Common myeloid progenitor, CD34-positive (primary cell): Measurements from ENCODE around the gene PABPN1.

Source experiments
- CTCF ChIA-PET: fragments of 350-600 bp; sonication (Branson Sonifier 250); formaldehyde crosslinking; loops from one replicate; lab custom pipeline; 2021; ENCODE audit warnings: antibody characterized with exemption; lab: Charles Lee
- POLR2A ChIA-PET: fragments of 350-600 bp; sonication (Branson Sonifier 250); formaldehyde crosslinking; loops from one replicate; lab custom pipeline; 2021; ENCODE audit warnings: antibody characterized with exemption; lab: Charles Lee
- DNase-seq, 3 donors: peaks; one replicate each; pipeline versions ENCODE4 v3.0.0 to v3.0.0-alpha.2; 2013
- H3K27ac ChIP-seq, 2 experiments: 1 replicate in 1 of 2; 2 replicates in 1 of 2; pipeline ENCODE4 v1.7.0; 2013; ENCODE audit warnings: inconsistent platforms in 2 of 2, low read length in 2 of 2, mild to moderate bottlenecking in 2 of 2, low read depth in 1 of 2, moderate library complexity in 1 of 2; ENCODE audit not compliant: severe bottlenecking in 2 of 2, insufficient read depth in 1 of 2, poor library complexity in 1 of 2
- H3K27me3 ChIP-seq, 5 experiments: replicated peaks in 2 of 5; 1 replicate in 3 of 5; 2 replicates in 2 of 5; pipeline versions ENCODE4 v1.6.1 to v1.7.0; 2013; ENCODE audit warnings: low read length in 4 of 5, mild to moderate bottlenecking in 2 of 5, moderate library complexity in 2 of 5, inconsistent platforms in 1 of 5; ENCODE audit not compliant: insufficient read depth in 5 of 5, control insufficient read depth in 4 of 5
- H3K36me3 ChIP-seq, 4 experiments: 1 replicate in 2 of 4; 2 replicates in 2 of 4; pipeline versions ENCODE4 v1.6.1 to v1.7.0; 2013; ENCODE audit warnings: low read length in 3 of 4, control low read depth in 1 of 4, mild to moderate bottlenecking in 1 of 4; ENCODE audit not compliant: control insufficient read depth in 4 of 4, insufficient read depth in 4 of 4
- H3K4me1 ChIP-seq, 4 experiments: 1 replicate in 3 of 4; 2 replicates in 1 of 4; pipeline versions ENCODE4 v1.6.1 to v1.7.1; 2013; ENCODE audit warnings: low read length in 3 of 4, mild to moderate bottlenecking in 3 of 4, control low read depth in 1 of 4, inconsistent platforms in 1 of 4, moderate library complexity in 1 of 4; ENCODE audit not compliant: control insufficient read depth in 4 of 4, insufficient read depth in 4 of 4; ENCODE audit errors: control extremely low read depth in 1 of 4
- H3K4me3 ChIP-seq, 7 experiments: 1 replicate in 4 of 7; 2 replicates in 3 of 7; pipeline versions ENCODE4 v1.5.1 to v1.7.0; 2013; ENCODE audit warnings: mild to moderate bottlenecking in 7 of 7, low read length in 6 of 7, moderate library complexity in 6 of 7, inconsistent platforms in 2 of 7, low read depth in 2 of 7, control low read depth in 1 of 7; ENCODE audit not compliant: insufficient read depth in 4 of 7, control insufficient read depth in 1 of 7; ENCODE audit errors: extremely low read depth in 1 of 7
- H3K9me3 ChIP-seq, 5 experiments: 1 replicate in 4 of 5; 2 replicates in 1 of 5; pipeline versions ENCODE4 v1.6.1 to v1.7.1; 2013; ENCODE audit warnings: low read length in 4 of 5, mild to moderate bottlenecking in 2 of 5, inconsistent platforms in 1 of 5, low read depth in 1 of 5, moderate library complexity in 1 of 5; ENCODE audit not compliant: control insufficient read depth in 4 of 5, insufficient read depth in 2 of 5; ENCODE audit errors: control extremely low read depth in 1 of 5
- WGBS: methylation state at CpG from one replicate; pipeline ENCODE4 v1.1.5; 2013; ENCODE audit not compliant: insufficient coverage; 5-methylcytosine and 5-hydroxymethylcytosine counted together

The PABPN1 gene

GRCh38 chr14:23357261-23357660 lies 36.0 kb downstream of the PABPN1 start:
- no peak for DNase-seq
- Histone ChIP-seq H3K36me3 (no peaks in the 10 kb centered on the region), H3K4me1 (peaks cover 0 to 9% (median 5%) of the 10 kb centered on the region in 4 experiments), H3K9me3 (no peaks in the 10 kb centered on the region), H3K27me3 (peaks cover 0 to 38% (median 10%) of the 10 kb centered on the region in 5 experiments), H3K4me3 (no peak overlapping the region), H3K27ac (no peak overlapping the region)
- 100% methylated on average over 8 of the region's 8 CpGs for WGBS
- ChIA-PET POLR2A (no interaction called here), CTCF (interaction anchor here (0.9 to 2.4 kb wide), 6 partner anchors 12 to 31 kb away, joined by 3 to 5 read pairs (median 3); partner anchors contain the start of gene IL25)

GRCh38 chr14:23358042-23358441 lies 36.8 kb downstream of the PABPN1 start:
- Histone ChIP-seq H3K9me3 (no peaks in the 10 kb centered on the region), H3K36me3 (no peaks in the 10 kb centered on the region), H3K27me3 (peaks cover 0 to 32% (median 10%) of the 10 kb centered on the region in 5 experiments), H3K27ac (no peak overlapping the region), H3K4me1 (peaks cover 0 to 2% (median 0%) of the 10 kb centered on the region in 4 experiments), H3K4me3 (no peak overlapping the region)
- WGBS, result 94% methylated on average over 3 of the region's 3 CpGs
- CTCF ChIA-PET, result interaction anchor here (1.5 kb wide), 1 partner anchor 14 kb away, joined by 3 read pairs; the partner anchor contains the start of gene IL25
- no peak for DNase-seq
- POLR2A ChIA-PET, result no interaction called here

DNA sequence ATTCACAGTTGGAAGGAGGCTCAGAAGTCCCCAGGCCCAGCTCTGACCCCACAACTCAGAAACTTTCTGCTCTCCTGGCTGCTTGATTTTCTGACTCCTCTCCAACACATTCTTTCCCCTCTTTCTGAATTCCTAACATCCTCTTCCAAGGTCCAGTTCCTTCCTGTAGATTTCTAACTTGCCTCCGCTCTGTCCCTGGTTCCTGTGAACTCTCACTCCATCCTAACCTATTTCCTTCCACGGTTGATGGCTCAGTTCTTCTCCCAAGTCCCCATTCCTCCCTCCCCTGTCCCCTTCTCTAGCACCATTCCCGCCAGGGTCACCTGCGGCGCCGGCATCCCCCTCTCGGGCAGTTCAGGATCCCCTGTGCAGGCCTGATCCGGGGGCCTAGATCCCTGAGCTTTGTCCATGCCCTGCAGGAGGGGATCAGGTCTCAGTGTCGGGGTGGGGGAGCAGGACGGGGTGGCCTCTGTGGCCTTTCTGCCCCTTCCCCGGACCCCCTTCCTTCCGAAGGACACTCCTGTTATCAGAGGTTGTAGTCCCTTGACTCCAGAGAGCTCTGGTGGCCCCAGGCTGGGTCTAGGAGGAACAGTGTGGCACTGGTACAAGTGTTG lies 37.4 kb downstream of the PABPN1 start:
- H3K9me3 ChIP-seq, result no peaks in the 10 kb centered on the region
- no peak overlapping the region for H3K4me3 ChIP-seq
- H3K4me1 ChIP-seq, result no peaks in the 10 kb centered on the region
- no peaks in the 10 kb centered on the region for H3K36me3 ChIP-seq
- 95% methylated on average over 12 of the region's 12 CpGs for WGBS
- H3K27me3 ChIP-seq, result peaks cover 2 to 27% (median 13%) of the 10 kb centered on the region in 5 experiments
- H3K27ac ChIP-seq, result no peak overlapping the region
- DNase-seq, result no peak
- POLR2A ChIA-PET, result no interaction called here
- CTCF ChIA-PET, result interaction anchor here (1.5 to 2.2 kb wide), 3 partner anchors 10 to 14 kb away, joined by 3 to 16 read pairs (median 4); partner anchors contain the start of gene IL25

GRCh38 chr14:23359167-23359626 lies 37.9 kb downstream of the PABPN1 start:
- peaks cover 2 to 30% (median 16%) of the 10 kb centered on the region in 5 experiments for H3K27me3 ChIP-seq
- ChIA-PET POLR2A (interaction anchor here (0.6 kb wide), 1 partner anchor 120 kb away, joined by 3 read pairs; no protein-coding TSS in a partner anchor), CTCF (interaction anchor here (1.5 to 7.1 kb wide), 5 partner anchors 9 to 32 kb away, joined by 4 to 44 read pairs (median 6); no protein-coding TSS in a partner anchor)
- no peak overlapping the region for H3K4me3 ChIP-seq
- DNase-seq, result no peak
- H3K9me3 ChIP-seq, result no peaks in the 10 kb centered on the region
- no peak overlapping the region for H3K27ac ChIP-seq
- H3K4me1 ChIP-seq, result no peaks in the 10 kb centered on the region
- H3K36me3 ChIP-seq, result no peaks in the 10 kb centered on the region
- WGBS, result 90% methylated on average over 2 of the region's 11 CpGs

DNA sequence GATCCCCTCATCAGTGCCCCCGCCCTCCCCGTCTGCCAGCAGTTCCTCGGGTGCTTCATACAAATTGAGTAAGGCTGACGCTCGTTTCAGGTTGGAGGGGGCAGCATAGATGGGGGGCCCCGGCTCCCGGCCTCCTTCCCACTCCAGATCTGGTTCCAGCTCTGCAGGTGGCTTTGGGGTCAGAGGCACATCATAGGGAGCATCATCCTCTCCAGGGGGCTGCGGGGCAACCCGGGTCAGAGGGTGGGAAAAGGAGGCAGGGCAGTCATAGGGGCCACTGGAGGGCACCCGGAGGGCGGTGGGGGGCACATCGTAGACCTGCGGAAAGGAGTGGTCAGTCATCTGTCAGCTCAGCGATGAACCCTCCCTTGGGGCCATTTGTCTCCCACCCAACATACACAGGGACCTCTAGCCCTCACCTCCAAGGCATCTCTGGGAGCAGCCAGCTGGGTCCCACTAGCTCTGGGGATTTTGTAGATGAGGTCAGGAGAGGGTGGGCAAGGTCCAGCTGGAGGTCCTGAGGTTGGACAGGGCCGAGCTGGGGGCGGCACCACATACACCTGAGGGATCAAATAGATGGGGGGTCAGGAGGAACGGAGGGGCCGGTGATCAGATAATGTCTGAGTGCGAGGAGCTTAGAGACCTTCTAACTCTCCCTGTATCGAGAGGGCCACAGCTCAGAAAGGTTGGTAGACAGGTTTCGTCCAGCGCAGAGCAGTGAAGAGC lies 38.6 kb downstream of the PABPN1 start:
- Histone ChIP-seq H3K4me3 (no peak overlapping the region), H3K4me1 (peaks cover 0 to 5% (median 2%) of the 10 kb centered on the region in 4 experiments), H3K36me3 (no peaks in the 10 kb centered on the region), H3K27ac (no peak overlapping the region), H3K9me3 (no peaks in the 10 kb centered on the region), H3K27me3 (peaks cover 2 to 33% (median 21%) of the 10 kb centered on the region in 5 experiments)
- ChIA-PET CTCF (interaction anchor here (0.6 to 7.1 kb wide), 9 partner anchors 9 to 95 kb away, joined by 4 to 44 read pairs (median 6); partner anchors contain the start of gene IL25), POLR2A (interaction anchor here (0.6 kb wide), 1 partner anchor 120 kb away, joined by 3 read pairs; no protein-coding TSS in a partner anchor)
- WGBS, result 94% methylated on average over 16 of the region's 22 CpGs
- no peak for DNase-seq

DNA sequence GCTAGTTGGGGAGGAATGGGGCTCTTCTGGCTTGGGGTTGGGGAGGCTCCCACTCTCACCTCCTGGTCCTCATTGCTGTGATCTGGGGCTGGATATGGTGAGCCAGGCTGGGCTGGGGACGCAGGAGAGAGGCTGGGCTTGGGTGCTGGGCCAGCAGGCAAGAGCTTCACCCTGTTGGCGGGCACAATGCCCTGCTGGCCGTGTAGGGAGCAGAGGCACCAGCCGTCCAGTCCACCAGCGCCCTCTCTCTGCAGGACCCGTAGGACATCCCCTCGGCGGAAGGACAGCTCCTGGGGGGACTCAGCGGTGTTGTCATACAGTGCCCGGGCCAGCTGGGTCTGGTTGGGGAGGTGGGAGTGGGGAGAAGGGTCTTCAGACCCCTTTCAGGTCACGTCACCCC lies 39.2 kb downstream of the PABPN1 start:
- CTCF ChIA-PET, result interaction anchor here (0.6 to 7.1 kb wide), 9 partner anchors 8 to 94 kb away, joined by 4 to 44 read pairs (median 6); partner anchors contain the start of gene IL25
- 93% methylated on average over 5 of the region's 11 CpGs for WGBS
- no peak overlapping the region for H3K27ac ChIP-seq

More for the DNA sequence above, 39.2 kb downstream of the PABPN1 start:
- POLR2A ChIA-PET, result no interaction called here
- Histone ChIP-seq H3K4me1 (peaks cover 0 to 11% (median 5%) of the 10 kb centered on the region in 4 experiments), H3K36me3 (no peaks in the 10 kb centered on the region), H3K27me3 (peaks cover 2 to 36% (median 23%) of the 10 kb centered on the region in 5 experiments), H3K4me3 (no peak overlapping the region), H3K9me3 (no peaks in the 10 kb centered on the region)
- no peak for DNase-seq
